ENCODE results near the gene MAP3K13. TPM values are rescaled to one million over a fixed set of nuclear protein-coding genes. Genes with fewer than 3 reads are reported as not detected.
A peak's percentile ranks its signal among the peaks of the same experiment; 100 is the strongest.

The MAP3K13 gene
- total RNA-seq, 2 donors from 2014 or later = 10.1 to 15.4 TPM

GRCh38 chr3:185330644-185331043 is 32.3 kb upstream of the MAP3K13 start:
- H3K36me3 Mint-ChIP-seq = no peaks in the 10 kb centered on the region
- H3K9me3 Mint-ChIP-seq = no peaks in the 10 kb centered on the region
- peaks cover 3 to 6% of the 10 kb centered on the region in 2 donors for H3K27me3 Mint-ChIP-seq
- DNase-seq (ENCODE audit: low spot score) (no peak), ATAC-seq (no peak)
- H3K4me1 Mint-ChIP-seq (ENCODE audit: low read depth in 2 of 2) = peaks cover 8 to 10% of the 10 kb centered on the region in 2 donors
- no peak overlapping the region for H3K4me3 Mint-ChIP-seq
- no peak overlapping the region for H3K27ac Mint-ChIP-seq

GRCh38 chr3:185332026-185332735 is 30.8 kb upstream of the MAP3K13 start:
- no peak for DNase-seq (ENCODE audit: low spot score)
- H3K27ac Mint-ChIP-seq = peak overlapping the region; percentile 34 to 73
- ATAC-seq = peak; percentile 95 to 96
- H3K4me1 Mint-ChIP-seq (ENCODE audit: low read depth in 2 of 2) = peaks cover 8 to 10% of the 10 kb centered on the region in 2 donors
- no peaks in the 10 kb centered on the region for H3K9me3 Mint-ChIP-seq
- no peaks in the 10 kb centered on the region for H3K36me3 Mint-ChIP-seq
- H3K4me3 Mint-ChIP-seq = peak overlapping the region; percentile 14
- no peaks in the 10 kb centered on the region for H3K27me3 Mint-ChIP-seq

- Mint-ChIP-seq H3K4me3 (no peak overlapping the region), H3K27me3 (no peaks in the 10 kb centered on the region), H3K4me1 (ENCODE audit: low read depth in 2 of 2) (peaks cover 8 to 10% of the 10 kb centered on the region in 2 donors), H3K36me3 (no peaks in the 10 kb centered on the region), H3K9me3 (no peaks in the 10 kb centered on the region), H3K27ac (no peak overlapping the region)
- ATAC-seq (no peak), DNase-seq (ENCODE audit: low spot score) (no peak)
Measured at GRCh38 chr3:185335799-185336198, 27.1 kb upstream of the MAP3K13 start.

GRCh38 chr3:185337231-185337816 is 25.6 kb upstream of the MAP3K13 start:
- Mint-ChIP-seq H3K27me3 (no peaks in the 10 kb centered on the region), H3K4me3 (no peak overlapping the region), H3K27ac (no peak overlapping the region), H3K4me1 (ENCODE audit: low read depth in 2 of 2) (peaks cover 4% of the 10 kb centered on the region in 2 donors), H3K36me3 (no peaks in the 10 kb centered on the region), H3K9me3 (no peaks in the 10 kb centered on the region)
- ATAC-seq = no peak
- no peak for DNase-seq (ENCODE audit: low spot score)

- H3K36me3 Mint-ChIP-seq = no peaks in the 10 kb centered on the region
- ATAC-seq (no peak), DNase-seq (ENCODE audit: low spot score) (no peak)
- peaks cover 7 to 8% of the 10 kb centered on the region in 2 donors for H3K4me1 Mint-ChIP-seq (ENCODE audit: low read depth in 2 of 2)
- no peak overlapping the region for H3K4me3 Mint-ChIP-seq
- H3K27me3 Mint-ChIP-seq = no peaks in the 10 kb centered on the region
- H3K27ac Mint-ChIP-seq = no peak overlapping the region
- H3K9me3 Mint-ChIP-seq = no peaks in the 10 kb centered on the region
Measured at GRCh38 chr3:185339945-185340344, 23.0 kb upstream of the MAP3K13 start.

- H3K27me3 Mint-ChIP-seq = no peaks in the 10 kb centered on the region
- no peaks in the 10 kb centered on the region for H3K9me3 Mint-ChIP-seq
- H3K36me3 Mint-ChIP-seq = no peaks in the 10 kb centered on the region
- no peak overlapping the region for H3K4me3 Mint-ChIP-seq
- no peak for DNase-seq (ENCODE audit: low spot score)
- H3K4me1 Mint-ChIP-seq (ENCODE audit: low read depth in 2 of 2) = peaks cover 7 to 8% of the 10 kb centered on the region in 2 donors
- no peak for ATAC-seq
- no peak overlapping the region for H3K27ac Mint-ChIP-seq
Measured at GRCh38 chr3:185340751-185341150, 22.2 kb upstream of the MAP3K13 start.

- no peaks in the 10 kb centered on the region for H3K9me3 Mint-ChIP-seq
- H3K27ac Mint-ChIP-seq = no peak overlapping the region
- no peaks in the 10 kb centered on the region for H3K27me3 Mint-ChIP-seq
- DNase-seq (ENCODE audit: low spot score) = no peak
- no peaks in the 10 kb centered on the region for H3K36me3 Mint-ChIP-seq
- ATAC-seq = no peak
- H3K4me1 Mint-ChIP-seq (ENCODE audit: low read depth in 2 of 2) = peaks cover 7 to 8% of the 10 kb centered on the region in 2 donors
- no peak overlapping the region for H3K4me3 Mint-ChIP-seq
Measured at GRCh38 chr3:185341616-185342458, 21.1 kb upstream of the MAP3K13 start.

- no peak for DNase-seq (ENCODE audit: low spot score)
- Mint-ChIP-seq H3K27ac (no peak overlapping the region), H3K4me3 (no peak overlapping the region), H3K4me1 (ENCODE audit: low read depth in 2 of 2) (peaks cover 7 to 8% of the 10 kb centered on the region in 2 donors), H3K36me3 (no peaks in the 10 kb centered on the region), H3K9me3 (no peaks in the 10 kb centered on the region), H3K27me3 (no peaks in the 10 kb centered on the region)
- ATAC-seq = peak in 1 of 2 donors; percentile 40
Measured at GRCh38 chr3:185342459-185343174, 20.3 kb upstream of the MAP3K13 start.

- Mint-ChIP-seq H3K4me3 (no peak overlapping the region), H3K27ac (no peak overlapping the region), H3K36me3 (no peaks in the 10 kb centered on the region), H3K9me3 (no peaks in the 10 kb centered on the region), H3K4me1 (ENCODE audit: low read depth in 2 of 2) (peaks cover 7 to 8% of the 10 kb centered on the region in 2 donors), H3K27me3 (peaks cover 0 to 8% of the 10 kb centered on the region in 2 donors)
- ATAC-seq = no peak
- no peak for DNase-seq (ENCODE audit: low spot score)
Measured at GRCh38 chr3:185347399-185347798, 15.5 kb upstream of the MAP3K13 start.

- Mint-ChIP-seq H3K9me3 (no peaks in the 10 kb centered on the region), H3K4me1 (ENCODE audit: low read depth in 2 of 2) (no peaks in the 10 kb centered on the region), H3K4me3 (no peak overlapping the region), H3K27ac (no peak overlapping the region), H3K36me3 (no peaks in the 10 kb centered on the region), H3K27me3 (peaks cover 0 to 10% of the 10 kb centered on the region in 2 donors)
- ATAC-seq (no peak), DNase-seq (ENCODE audit: low spot score) (no peak)
Measured at GRCh38 chr3:185350841-185351240, 12.1 kb upstream of the MAP3K13 start.

- Mint-ChIP-seq H3K4me1 (ENCODE audit: low read depth in 2 of 2) (no peaks in the 10 kb centered on the region), H3K27ac (no peak overlapping the region), H3K27me3 (peaks cover 0 to 12% of the 10 kb centered on the region in 2 donors), H3K36me3 (no peaks in the 10 kb centered on the region), H3K9me3 (no peaks in the 10 kb centered on the region), H3K4me3 (no peak overlapping the region)
- no peak for DNase-seq (ENCODE audit: low spot score)
- ATAC-seq = no peak
Measured at GRCh38 chr3:185351396-185351795, 11.5 kb upstream of the MAP3K13 start.

GRCh38 chr3:185353225-185353624 is 9.7 kb upstream of the MAP3K13 start:
- Mint-ChIP-seq H3K4me3 (no peak overlapping the region), H3K27me3 (peaks cover 5 to 16% of the 10 kb centered on the region in 2 donors), H3K27ac (no peak overlapping the region), H3K4me1 (ENCODE audit: low read depth in 2 of 2) (no peaks in the 10 kb centered on the region), H3K36me3 (no peaks in the 10 kb centered on the region), H3K9me3 (no peaks in the 10 kb centered on the region)
- ATAC-seq (no peak), DNase-seq (ENCODE audit: low spot score) (no peak)

- no peak overlapping the region for H3K27ac Mint-ChIP-seq
- DNase-seq (ENCODE audit: low spot score) (peak; percentile 76), ATAC-seq (peak; percentile 92 to 93)
- H3K9me3 Mint-ChIP-seq = no peaks in the 10 kb centered on the region
- H3K36me3 Mint-ChIP-seq = no peaks in the 10 kb centered on the region
- no peak overlapping the region for H3K4me3 Mint-ChIP-seq
- no peaks in the 10 kb centered on the region for H3K4me1 Mint-ChIP-seq (ENCODE audit: low read depth in 2 of 2)
- peaks cover 10 to 19% of the 10 kb centered on the region in 2 donors for H3K27me3 Mint-ChIP-seq
Measured at GRCh38 chr3:185353823-185354614, 8.9 kb upstream of the MAP3K13 start.

All from natural killer cell treated with Interleukin-12 subunit alpha and Interleukin-12 subunit beta and Interleukin-15 and Interleukin-18, amount 100 ng/mL, for 72 hours (primary cell).